ENCODE measurements around the gene PHLDA1. TPM values are rescaled to one million over a fixed set of nuclear protein-coding genes. Genes with fewer than 3 reads are reported as not detected.

The PHLDA1 gene
- total and polyA plus RNA-seq, 2 of the 4 experiments (the other 2 are of a cell fraction): 27.8 to 32.4 TPM

- TF ChIP-seq RCOR1 (IDR thresholded peaks at IDR 0.05; ENCODE audit: insufficient replicate concordance, low read length) (no peak), MXI1 (IDR thresholded peaks at IDR 0.05; ENCODE audit: borderline replicate concordance, low read depth, low read length) (no peak), POLR2A (IDR thresholded peaks at IDR 0.05; ENCODE audit: low read depth, low read length) (no peak), CEBPB (IDR thresholded peaks at IDR 0.05; ENCODE audit: low read depth, low read length) (no peak)
Observed at GRCh38 chr12:75981247-75982168, 50.1 kb downstream of the PHLDA1 start (continued).

GRCh38 chr12:75979181-75979580 is 52.4 kb downstream of the PHLDA1 start:
- Histone ChIP-seq H2AK5ac (ENCODE audit: low read depth, low read length) (peak overlapping the region; percentile 99), H4K5ac (ENCODE audit: low read depth, low read length) (peak overlapping the region; percentile 99), H3K14ac (replicated peaks; ENCODE audit: low read depth, low read length) (peak overlapping the region; percentile 97), H3K4me1 (ENCODE audit: control insufficient read depth, insufficient read depth, low read length) (peaks cover 24% of the 10 kb centered on the region), H4K20me1 (ENCODE audit: insufficient read depth, low read length) (no peaks in the 10 kb centered on the region), H4K8ac (ENCODE audit: low read depth in 2 of 2, low read length in 2 of 2) (peak overlapping the region; percentile 96), H3K4me2 (ENCODE audit: low read depth, low read length) (peak overlapping the region; percentile 23; the same call in 1 of the 2 replicates), H2BK120ac (ENCODE audit: low read depth, low read length) (peak overlapping the region; percentile 98), H3K23ac (ENCODE audit: low read depth, low read length) (peak overlapping the region; percentile 99), H3K9ac (ENCODE audit: low read depth, low read length) (peak overlapping the region; percentile 39; the same call in 1 of the 2 replicates), H2BK15ac (ENCODE audit: low read depth, low read length) (peak overlapping the region; percentile 99), H3K27me3 (ENCODE audit: control insufficient read depth, insufficient read depth, low read length) (no peaks in the 10 kb centered on the region), H3K56ac (ENCODE audit: extremely low read depth, insufficient read depth, low read length) (peak overlapping the region; percentile 99), H3K9me3 (ENCODE audit: control insufficient read depth, insufficient read depth, low read length) (no peaks in the 10 kb centered on the region), H3K4ac (ENCODE audit: low read depth, low read length) (peak overlapping the region; percentile 98), H3K79me1 (ENCODE audit: low read depth in 1 of 2, low read length in 2 of 2) (peaks cover 8 to 36% of the 10 kb centered on the region in 2 experiments; a peak in 2 of 4 replicates), H3K36me3 (ENCODE audit: control insufficient read depth, insufficient read depth, low read length) (no peaks in the 10 kb centered on the region), H2BK20ac (ENCODE audit: low read depth, low read length) (peak overlapping the region; percentile 99), H2AK9ac (replicated peaks; ENCODE audit: low read depth, low read length, poor library complexity) (no peak overlapping the region), H2BK5ac (ENCODE audit: low read depth, low read length, poor library complexity, severe bottlenecking) (peak overlapping the region; percentile 98), H2AFZ (replicated peaks; ENCODE audit: low read length, poor library complexity) (peak overlapping the region; percentile 0), H3K18ac (ENCODE audit: low read depth, low read length) (peak overlapping the region; percentile 100), H4K91ac (ENCODE audit: insufficient read depth, low read depth, low read length) (peak overlapping the region; percentile 100), H3K9me1 (ENCODE audit: insufficient read depth, low read length) (peaks cover 19% of the 10 kb centered on the region), H3K27ac (ENCODE audit: insufficient read depth, low read length) (peak overlapping the region; percentile 99), H3K4me3 (ENCODE audit: insufficient read depth, low read depth, low read length) (no peak overlapping the region)
- intact Hi-C loops (cut with micrococcal nuclease) (loop anchor here (2.0 to 5.0 kb wide), 2 partner anchors 102 to 158 kb away; no protein-coding TSS in a partner anchor), dilution Hi-C loops (cut with HindIII; ENCODE audit: low sequenced_read_pairs, unreplicated experiment) (no loop called here), in situ Hi-C loops (cut with MboI; ENCODE audit: low sequenced_read_pairs) (no loop called here)
- WGBS, 2 experiments (ENCODE audit: extremely low coverage in 2 of 2, insufficient read length in 1 of 2): no CpG with 5 or more reads among the region's 2 CpGs
- peak; percentile 66 for DNase-seq
- no peak for ATAC-seq (ENCODE audit: low read depth)
- ChIA-PET CTCF (interaction anchor here (0.6 kb wide), 1 partner anchor 105 kb away, joined by 5 read pairs; no protein-coding TSS in a partner anchor), POLR2A (ENCODE audit: unreplicated experiment) (interaction anchor here (0.6 kb wide), 1 partner anchor 333 kb away, joined by 4 read pairs; no protein-coding TSS in a partner anchor)
- no TSS peak for BruUV-seq (replicated peaks)
- TF ChIP-seq SMC3 (IDR thresholded peaks at IDR 0.05; ENCODE audit: low read depth, low read length) (0 out of 2 replicates have a peak, but pooled peaks have one; percentile 3), POLR2A (IDR thresholded peaks at IDR 0.05; ENCODE audit: low read depth, low read length) (no peak), CTCF (conservative IDR thresholded peaks at IDR 0.05; ENCODE audit: low read depth, low read length) (no peak)
